GM21360 (cell line): ENCODE data around the gene SLC25A42.
"Not testable (repeated sequence)": the region's sequence is repeated elsewhere in the genome, so short reads cannot be mapped to it uniquely, and the experiment has no call there.

Experiments used
- ATAC-seq: cut with Tn5 transposase; IDR thresholded peaks from one replicate; pipeline ENCODE4 v1.9.1; 2021; ENCODE audit warnings: mild to moderate bottlenecking, moderate library complexity; ENCODE audit not compliant: unreplicated experiment

Gene SLC25A42

DNA sequence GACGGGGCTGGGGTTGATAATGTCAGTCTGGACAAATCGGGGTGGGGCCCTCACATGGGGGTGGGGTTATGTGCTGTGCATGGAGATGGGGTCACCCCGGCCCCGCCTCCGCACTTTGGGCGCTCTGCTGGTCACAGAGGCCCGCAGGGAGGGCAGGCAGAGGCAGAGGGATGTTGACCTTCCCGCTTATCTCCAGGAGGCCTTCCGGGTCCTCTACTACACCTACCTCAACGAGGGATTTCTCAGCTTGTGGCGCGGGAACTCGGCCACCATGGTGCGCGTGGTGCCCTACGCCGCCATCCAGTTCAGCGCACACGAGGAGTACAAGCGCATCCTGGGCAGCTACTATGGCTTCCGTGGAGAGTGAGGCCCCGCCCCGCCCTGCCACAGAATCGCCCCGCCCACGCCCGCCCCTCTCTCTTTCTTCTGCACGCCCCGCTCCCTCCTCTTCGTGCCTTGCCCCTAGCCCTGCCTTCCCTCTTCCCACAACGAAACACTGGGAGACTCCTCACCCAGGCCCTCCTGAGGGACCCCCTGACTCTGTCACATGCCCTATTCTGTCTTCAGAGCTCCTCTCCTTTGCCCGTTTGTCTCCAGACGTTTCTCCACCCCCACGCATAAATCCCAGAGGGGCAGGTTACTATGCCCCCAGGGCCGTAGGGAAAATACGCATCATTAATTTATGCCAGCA, 41.7 kb downstream of the SLC25A42 start:
- no peak for ATAC-seq

DNA sequence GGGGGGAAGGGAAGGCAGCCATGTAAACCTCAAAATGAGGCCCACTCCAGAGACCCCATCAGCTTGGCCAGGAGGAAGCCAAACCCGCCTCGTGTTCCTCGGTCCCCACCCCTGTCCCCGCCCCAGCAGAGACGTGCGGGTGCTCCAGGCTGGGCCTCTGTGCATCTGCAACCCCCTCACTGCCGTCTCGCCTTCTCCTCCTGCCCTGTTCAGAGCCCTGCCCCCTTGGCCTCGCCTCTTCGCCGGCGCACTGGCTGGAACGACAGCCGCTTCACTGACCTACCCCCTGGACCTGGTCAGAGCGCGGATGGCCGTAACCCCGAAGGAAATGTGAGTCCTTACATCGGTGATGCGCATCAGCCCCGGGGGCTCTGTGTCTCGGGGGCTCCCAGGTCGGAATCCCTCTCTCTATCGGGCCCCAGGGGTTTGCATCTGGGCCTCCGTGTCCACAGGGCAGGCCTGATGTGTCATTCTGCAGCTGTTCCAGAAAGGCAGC, 42.3 kb downstream of the SLC25A42 start:
- ATAC-seq: no peak

DNA sequence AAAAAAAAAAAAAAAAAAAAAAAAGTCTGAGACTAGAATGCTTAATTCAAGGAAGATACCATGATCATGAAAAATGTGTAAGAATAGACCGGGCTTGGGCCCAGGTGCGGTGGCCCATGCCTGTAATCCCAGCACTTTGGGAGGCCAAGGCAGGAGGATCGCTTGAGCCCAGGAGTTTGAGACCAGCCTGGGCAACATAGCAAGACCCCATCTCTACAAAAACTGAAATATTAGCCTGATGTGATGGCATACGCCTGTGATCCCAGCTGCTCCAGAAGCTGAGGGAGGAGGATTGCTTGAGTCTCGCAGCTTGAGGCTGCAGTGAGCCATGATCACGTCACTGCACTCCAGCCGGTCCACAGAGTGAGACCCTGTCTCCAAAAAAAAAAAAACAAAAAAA, 43.1 kb downstream of the SLC25A42 start:
- ATAC-seq: not testable (repeated sequence)

DNA sequence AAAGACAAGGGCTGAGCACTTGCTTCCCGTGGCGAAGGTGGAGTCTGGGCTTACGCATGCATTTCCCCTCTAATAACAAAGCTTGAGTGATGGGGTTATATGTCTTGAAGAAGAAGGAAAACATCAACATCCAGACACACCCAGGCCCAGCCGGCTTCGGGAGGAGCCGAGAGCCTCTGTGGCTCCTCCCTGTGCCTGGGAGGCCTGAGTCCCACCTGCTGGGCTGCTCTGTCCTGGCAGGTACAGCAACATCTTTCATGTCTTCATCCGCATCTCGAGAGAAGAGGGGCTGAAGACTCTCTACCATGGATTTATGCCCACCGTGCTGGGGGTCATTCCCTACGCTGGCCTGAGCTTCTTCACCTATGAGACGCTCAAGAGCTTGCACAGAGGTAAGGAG, 43.9 kb downstream of the SLC25A42 start:
- ATAC-seq: no peak

DNA sequence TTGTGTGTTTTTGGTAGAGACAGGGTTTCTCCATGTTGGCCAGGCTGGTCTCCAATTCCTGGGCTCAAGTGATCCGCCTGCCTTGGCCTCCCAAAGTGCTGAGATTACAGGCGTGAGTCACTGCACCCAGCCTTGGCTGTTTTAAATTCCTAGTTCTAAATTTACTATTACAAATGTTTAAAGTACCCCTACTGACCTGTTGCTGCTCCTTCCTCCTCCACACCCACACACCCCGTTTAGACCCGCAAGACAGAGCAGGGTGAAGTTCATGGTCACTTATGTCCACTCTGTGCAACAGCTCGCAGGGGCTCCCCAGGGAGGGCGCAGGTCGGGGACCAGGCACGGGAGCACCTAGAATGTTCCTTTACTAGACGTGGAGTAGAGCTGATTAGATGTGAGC, 45.8 kb downstream of the SLC25A42 start:
- ATAC-seq: no peak

DNA sequence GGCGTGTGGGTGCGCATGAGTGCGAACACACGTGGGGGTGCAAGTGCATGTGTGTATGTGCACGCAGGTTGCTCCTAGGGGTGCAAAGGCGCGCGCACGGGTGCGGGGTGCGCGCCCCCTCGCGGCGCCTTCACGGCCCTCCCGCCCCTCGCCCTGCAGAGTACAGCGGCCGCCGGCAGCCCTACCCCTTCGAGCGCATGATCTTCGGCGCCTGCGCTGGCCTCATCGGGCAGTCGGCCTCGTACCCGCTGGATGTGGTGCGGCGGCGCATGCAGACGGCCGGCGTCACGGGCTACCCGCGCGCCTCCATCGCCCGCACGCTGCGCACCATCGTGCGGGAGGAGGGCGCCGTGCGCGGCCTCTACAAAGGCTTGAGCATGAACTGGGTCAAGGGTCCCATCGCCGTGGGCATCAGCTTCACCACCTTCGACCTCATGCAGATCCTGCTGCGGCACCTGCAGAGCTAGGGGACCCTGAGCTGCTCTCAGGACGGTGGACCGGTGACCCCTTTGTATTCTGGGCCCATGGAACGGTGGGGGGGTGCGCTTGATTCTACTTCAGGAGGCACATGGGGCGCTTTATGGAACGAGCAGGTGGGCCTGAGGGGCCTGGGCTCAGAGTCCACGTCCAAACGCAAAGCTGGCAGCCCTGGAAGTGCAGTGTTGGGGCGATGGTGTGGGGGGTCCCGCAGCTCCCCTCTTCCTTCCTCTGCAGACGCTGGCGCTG, 46.8 kb downstream of the SLC25A42 start:
- ATAC-seq: no peak

DNA sequence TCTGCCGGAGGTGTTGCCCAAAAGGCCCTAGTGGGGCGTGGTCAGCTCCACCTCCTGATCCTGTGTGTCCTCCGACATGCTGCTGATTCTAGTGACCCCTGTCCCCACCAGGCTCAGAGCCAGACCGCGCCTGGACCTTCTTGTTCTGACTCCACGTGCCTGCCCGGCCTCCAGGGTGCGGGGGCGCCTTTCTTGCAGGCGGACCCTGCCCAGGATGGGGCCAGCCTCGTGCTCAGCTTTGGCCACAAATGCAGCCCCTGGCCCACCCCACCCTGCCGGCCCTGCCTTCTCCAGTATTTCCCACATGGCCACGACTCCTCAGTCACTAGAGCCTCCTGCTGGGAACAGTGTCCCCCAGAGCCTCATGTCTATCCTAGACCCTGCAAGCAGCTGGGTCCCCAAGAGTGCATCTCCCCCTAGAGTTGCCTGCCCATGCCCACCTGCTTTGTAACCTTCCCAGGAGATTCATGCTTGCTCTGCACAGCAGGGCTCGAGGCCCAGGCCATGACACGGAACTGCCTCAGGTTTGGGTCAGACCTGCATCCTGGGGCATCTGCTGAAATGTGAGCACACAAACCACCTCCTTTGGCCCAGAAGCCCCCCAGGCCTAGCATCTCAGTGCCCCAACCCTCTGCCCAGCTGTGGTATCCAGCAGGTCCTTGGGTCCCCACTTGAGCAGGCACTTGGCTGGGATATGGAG, 47.5 kb downstream of the SLC25A42 start:
- ATAC-seq: no peak

DNA sequence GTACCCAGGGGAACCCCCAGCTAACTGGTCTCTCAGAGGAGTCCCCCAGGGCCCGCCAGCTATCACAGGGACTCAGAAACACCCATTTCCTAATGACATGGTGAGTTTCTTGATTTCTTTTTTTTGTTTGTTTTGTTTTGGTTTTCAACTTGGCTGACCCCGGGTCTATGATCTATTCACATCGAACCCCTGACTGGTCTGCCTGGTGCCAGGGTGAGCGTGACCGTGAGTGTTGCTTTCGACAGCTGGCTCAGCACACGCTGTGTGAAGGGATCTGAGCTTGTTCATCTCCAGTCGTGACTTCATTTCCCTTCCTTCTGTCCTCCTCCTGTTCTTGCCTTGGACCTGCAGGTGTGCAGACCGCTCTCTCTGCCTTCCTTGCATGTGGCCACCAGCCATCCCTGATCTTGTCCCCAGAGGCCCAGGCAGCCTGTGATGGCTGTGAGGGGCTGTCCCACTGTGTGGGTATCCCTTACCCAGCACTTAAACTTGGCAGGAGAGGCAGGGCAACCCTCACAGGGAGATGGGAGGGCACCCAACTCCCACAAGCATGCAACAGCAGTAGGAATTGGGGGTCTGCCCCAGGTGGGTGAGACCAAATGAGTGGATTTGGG, 48.3 kb downstream of the SLC25A42 start:
- ATAC-seq: no peak

DNA sequence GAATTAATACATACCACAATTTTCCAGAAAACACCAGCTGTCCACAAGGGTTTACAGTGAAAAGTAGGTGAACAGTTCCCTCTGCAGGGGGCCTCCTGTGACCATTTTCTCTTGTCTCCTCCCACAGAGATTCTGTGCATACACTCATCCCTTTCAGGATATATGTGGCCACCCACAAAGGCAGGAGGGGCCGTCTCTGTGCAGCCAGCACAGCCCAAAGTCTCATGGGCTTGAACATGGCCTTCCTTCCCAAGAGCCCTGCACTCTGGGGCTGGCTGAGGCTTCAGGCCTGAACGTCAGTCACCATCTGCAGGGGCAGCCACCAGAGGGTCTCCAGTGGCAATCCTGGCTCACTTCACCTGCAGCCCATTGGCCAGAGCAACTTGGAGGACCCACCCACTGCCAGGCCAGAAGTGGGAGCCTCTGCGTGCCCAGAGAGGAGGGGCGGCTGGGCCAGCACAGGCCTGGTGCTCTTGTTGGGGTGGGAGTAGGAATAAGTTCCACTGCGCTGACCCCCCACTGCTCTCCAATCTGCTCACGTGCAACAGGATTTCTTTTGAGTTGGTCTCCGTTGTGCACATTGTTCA, 49.3 kb downstream of the SLC25A42 start:
- ATAC-seq: no peak

DNA sequence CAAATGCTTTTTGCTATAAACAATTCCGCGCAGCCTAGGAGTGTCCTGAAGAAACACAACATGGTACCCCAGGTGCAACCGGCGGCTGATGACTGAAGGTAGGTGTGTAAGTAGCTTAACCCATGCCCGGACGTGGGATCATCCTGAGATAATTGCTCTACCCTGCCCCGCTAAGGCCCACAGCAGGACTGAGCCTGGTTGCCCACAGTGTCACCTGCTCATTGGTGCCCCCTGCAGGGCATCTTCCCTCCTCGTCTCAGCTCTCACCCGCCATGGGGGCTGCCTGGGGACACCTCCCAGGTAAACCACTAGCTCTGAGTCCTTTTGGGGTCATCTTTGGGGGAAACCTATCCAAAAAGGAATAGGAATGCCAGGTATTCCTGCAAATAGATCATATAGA, 52.2 kb downstream of the SLC25A42 start:
- ATAC-seq: no peak

DNA sequence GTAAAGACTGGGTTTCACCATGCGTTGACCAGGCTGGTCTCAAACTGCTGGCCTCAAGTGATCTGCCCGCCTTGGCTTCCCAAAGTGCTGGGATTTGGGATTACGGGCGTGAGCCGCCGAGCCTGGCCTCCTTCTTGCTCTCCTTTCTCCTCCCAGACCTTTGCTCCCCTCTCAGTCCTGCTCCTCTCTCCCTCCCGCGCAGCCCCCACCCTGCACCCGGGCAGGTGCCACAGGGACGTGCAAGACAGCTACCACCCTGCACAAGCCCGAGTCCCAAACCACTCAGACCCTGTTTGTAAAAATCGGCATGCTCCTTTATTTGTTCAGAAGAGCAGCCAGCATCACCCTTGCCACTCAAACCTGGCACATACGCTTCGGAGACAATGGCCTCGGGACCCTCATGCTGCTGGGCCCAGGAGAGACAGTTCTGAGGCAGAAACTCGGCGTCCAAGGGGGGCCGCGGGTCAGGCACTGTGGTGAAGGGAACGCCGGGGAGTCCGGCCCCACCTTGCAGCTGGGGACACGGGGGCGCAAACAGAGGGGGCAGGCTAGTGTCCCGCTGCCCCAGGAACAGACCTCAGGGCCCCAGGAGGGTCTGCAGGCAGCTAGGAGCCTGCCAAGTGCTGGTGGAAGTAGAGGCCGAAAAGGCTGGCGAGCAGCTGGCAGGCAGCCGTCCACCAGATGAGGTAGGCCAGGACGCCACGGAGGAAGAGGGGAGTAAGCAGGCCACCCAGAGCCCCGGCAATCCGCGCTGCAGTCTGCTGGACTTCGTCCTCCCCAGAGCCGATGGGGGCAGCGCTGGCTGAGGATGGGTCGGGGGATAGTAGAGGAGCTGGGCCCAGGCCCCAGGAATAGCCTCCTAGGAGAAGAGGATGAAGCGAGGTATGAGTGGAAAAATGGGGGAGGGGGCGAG, 55.8 kb downstream of the SLC25A42 start:
- no peak for ATAC-seq

DNA sequence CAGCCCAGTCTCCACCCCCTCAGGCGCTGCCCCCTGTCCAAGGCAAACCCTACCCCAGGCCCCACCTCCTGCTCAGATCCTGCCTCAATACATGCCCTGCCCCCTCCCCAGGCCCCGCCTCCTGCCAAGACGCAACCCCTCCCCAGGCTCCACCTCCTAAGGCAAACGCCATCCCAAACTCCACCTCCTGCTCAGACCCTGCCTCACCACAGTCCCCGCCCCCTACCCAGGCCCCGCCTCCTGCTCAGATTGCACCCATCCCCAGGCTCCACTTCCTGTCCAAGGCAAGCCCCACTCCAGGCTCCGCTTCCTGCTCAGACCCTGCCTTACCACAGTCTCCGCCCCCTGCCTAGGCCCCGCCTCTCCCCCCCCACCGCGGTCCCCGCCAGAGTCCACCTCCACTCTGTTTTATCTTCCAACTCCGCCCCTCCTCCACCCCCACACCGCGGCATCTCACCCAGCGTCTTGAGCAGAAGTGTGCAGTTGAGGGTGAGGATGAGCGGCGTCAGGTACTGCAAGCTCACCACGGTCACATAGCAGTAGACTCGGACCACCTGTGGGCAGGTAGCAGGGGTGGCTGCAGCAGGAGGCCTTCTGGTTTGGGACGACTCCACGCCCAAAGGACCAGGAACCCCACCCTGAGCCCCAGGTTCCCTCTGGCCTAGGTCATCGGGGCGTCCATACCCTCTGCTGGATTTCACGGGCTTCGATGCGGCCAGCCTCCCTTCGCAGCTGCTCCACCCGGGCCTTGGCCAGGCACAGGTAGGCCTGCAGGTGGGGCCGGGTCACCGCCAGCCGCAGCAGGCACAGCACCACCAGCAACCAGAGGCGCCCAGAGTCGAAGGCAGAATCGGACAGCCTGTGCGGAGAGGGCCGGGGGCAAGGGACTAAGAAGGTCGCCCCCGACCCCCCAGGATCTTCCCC, 56.8 kb downstream of the SLC25A42 start:
- ATAC-seq: no peak

DNA sequence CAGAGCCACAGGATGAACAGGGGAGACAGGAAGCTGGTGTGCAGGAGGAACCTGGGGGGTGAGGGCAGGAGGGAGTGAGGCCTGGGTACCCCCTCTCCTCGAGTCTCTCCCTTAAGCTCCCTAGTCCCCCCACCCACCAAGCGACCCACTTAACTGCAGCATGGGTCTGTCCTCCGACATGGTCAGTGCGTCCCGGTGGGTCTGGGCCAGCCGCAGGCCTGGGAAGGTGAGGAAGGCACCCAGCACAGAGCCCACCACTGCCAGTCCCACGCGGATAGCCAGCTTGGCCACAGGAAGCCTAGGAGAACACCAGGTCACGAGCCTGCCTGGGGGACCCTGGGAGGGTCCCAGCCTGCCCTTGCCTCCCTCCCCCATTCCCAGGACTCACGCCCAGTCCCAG, 57.6 kb downstream of the SLC25A42 start:
- ATAC-seq: no peak

DNA sequence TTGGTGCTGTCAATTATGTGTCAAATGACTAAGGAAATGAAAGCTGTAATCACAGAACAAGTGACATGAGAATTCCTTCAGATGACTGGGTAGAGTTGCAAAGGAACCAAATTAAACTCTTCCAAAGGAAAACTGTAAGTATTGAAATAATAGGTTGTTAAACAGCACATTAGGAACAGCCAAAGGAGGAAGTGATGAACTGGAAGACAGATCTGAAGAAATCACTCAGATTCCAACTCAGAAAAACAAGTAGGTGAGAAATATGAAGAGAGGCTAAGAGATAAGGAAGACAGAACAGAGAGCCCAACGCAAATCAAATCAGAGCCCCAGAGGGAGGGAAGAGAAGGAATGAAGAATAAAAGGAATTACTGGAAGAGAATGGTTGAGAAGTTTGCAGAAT, 59.1 kb downstream of the SLC25A42 start:
- no peak for ATAC-seq

DNA sequence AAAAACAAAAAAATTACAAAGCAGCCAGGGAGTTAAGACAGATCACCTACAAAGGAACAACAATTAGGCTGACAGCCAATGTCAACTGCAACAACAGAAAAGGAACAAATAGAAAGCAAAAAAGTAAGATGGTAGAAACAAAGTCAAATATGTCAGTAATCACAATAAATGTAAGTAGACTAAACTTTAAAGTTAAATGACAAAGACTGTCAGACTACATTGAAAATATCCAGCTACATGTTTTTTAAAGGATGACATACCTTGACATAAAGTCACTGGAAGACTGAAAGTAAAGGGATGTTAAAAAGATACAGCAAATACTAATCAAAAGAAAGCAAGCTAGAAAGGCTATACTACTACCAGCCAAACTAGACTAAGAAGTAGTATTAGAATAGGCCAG, 59.6 kb downstream of the SLC25A42 start:
- no peak for ATAC-seq

DNA sequence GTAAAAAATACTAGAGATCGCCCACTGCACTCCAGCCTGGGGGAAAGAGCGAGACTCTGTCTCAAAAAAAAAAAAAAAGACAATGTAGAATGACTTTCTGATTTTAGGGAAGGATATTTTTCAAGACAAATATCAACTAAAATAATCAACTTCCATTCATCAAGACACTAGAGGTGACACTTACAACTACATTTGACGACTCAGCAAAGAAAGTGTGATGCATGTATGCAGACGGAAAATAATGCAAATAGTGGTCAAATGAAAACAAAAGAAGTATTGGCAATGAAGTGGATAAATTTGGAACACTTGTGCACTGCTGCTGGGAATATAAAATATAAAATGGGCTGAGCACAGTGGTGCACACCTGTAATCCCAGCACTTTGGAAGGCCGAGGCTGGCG, 62.3 kb downstream of the SLC25A42 start:
- ATAC-seq: no peak

DNA sequence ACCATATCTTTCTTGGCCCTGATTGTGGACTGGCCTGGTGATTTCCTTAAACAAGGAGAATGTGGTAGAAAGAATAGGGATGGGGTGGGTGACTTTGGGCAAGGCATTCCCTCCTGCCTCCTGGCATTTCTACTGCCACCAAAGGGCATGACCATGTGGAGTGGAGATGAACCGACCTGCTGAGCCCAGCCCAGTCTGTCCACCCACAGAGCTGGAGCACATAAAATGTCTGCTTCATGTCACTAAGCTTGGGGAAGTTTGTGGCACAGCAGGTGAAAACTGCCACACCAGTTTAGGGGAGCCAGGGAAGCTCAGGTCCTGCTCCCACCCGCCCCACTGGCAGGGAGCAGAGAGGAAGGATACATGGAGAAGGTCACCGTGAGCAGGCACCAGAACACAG, 68.2 kb downstream of the SLC25A42 start:
- ATAC-seq: no peak

DNA sequence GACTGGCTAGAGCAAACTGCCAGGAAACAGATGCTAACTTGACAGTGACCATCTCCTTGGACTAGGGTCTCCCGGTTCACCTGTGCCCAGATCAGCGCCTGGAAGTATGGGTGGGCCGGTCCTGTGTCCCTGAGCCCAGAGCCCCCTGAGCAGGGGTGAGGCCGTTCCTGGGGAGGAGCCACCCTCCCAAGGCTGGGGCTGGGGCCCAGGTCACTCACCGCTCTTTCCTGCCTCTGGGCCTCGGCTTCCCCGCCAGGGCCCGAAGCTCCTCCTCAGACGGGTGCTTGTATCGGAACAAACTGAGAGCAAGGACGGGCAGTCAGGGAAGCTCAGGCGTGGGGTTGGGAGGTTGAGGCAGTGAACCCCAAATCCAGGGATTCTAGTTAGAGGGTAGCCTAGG, 69.1 kb downstream of the SLC25A42 start:
- ATAC-seq: no peak

DNA sequence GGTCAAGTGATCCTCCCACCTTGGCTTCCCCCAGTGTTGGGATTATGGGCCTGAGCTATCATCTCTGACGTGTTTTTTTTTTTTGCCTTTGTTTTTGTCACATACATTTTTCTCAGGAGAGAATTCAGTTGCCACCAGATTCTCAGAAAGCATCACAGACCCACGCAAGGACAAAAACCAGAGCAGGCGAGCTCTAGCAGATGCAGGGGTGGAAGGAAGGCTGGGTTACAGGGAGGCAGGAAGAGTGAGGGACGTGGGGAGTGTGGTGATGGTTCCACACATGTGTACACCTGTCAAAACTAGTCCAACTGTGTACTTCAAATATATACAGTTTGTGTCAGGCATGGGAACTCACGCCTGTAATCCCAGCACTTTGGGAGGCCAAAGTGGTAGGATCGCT, 70.2 kb downstream of the SLC25A42 start:
- ATAC-seq: no peak
